ENCODE data around the gene TNS3.
A peak's percentile ranks its signal among the peaks of the same experiment; 100 is the strongest.

Gene TNS3

DNA sequence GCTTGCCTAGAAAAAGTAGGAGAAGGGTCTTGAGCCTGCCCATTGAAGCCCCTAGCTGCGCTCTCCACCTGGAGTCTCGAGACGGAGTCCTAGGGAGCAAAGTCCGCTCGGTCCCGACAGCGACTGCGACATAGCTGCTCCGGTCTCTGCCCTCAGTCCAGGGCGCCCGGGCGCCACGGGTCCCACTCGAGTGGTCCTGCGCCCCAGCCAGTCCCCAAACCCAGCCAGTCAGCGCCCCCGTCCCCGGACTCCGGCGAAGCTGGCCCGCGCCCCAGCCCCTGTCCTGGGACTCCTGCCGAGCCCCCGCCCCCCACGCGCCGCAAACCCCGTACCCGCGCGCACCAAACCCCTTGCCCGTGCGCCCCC lies 490 bp downstream of the TNS3 start:
- no peak for DNase-seq (ENCODE audit: low spot score)

DNA sequence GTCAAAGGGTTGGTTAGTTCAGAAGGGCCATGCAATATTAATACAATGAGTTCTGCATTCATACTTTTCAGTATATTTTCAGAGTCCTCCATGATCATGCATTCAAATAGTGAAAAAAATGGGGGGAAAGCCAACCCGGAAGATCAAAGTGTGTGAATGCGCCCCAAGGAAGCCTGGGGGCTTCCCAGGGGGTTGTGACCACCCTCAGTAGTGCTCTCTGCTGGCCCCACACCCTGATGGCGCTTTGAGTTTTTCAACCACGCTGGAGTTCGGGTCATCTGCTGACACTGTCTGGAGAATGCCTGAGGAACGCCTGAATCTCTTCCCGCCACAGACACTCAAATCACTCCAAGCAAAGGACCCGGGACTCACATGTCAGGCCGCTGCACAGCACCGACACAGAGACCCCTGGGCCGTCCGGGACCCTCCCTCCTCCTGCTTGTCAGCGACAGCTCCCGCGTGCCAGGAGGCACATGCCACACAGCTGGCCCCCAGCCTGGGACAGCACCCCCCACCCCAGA lies 1.0 kb downstream of the TNS3 start:
- DNase-seq (ENCODE audit: low spot score), result no peak

DNA sequence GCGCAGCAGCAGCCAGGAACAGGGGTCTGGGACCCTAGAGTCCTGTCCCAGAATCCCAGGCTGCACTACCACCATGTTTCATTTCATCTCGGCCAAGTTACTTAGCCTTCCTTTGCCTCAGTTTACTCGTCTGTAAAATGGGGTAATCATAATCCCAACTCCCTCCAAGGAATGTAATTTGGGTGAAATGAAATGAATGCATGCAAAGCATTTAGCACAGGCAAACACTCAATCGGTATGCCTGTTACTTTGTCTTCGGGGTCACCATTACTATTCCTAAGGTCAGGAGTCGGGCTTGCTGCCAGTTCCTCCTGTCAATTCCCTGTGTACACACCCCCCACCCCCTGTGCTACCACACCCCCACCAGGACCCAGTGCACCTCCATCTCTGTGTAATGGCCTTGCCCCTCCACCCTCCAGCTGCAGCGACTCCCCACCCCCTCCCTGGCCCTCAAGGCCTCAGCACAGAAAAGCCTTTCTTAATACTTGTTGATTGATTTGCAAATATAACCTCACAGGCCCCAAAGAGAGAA lies 1.7 kb downstream of the TNS3 start:
- no peak for DNase-seq (ENCODE audit: low spot score)

DNA sequence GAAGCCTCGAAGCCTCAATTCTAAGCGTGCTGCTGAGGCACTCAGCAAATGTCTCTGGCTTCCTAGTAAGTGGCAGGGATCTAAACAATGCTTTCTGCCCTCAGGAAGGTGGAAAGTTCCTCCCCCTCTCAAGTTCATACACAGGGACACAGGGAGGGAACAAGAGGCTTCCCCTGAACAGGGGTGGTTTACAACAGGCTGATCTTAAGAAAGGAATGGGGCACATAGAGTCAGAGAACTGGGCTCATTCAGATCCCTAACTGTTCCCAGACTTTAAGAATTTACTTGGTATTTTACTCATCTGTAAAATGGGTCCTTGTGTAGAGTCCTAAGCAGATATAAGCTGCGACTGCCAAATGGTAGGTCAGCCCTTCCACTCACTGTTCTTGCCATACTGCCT lies 2.5 kb downstream of the TNS3 start:
- DNase-seq (ENCODE audit: low spot score), result no peak

DNA sequence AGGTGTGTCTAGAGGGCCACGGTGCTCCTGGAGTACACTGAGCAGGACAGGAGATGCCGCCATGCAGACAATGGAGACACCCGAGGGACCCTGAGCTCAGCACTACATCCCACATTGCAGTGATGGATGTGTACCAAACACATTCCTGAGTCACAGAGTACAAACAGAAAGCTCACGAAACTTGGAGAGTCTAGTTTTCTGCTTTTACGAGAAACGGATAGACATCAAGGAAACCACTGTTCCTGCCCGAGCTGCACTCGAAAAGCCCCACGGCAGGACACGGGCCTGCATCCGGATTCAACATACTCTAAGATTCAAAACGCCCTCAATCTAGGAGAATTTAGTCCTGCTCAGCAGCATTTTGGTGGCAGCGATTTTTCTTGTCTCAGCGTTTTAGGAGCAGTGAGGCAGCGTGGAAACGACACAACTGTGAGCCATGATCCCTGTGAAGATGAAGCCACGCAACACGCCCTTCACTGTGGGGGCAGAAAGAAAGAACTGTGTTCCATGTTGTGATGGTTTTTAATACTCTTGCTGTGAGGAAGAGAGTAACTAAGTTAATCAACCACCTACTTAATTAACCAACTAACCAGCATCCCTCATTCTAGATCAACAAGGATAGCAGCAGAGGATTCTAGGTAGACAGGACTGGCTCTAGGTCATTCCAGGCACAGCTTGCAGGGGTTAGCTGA lies 3.2 kb downstream of the TNS3 start:
- DNase-seq (ENCODE audit: low spot score), result peak; percentile 77

DNA sequence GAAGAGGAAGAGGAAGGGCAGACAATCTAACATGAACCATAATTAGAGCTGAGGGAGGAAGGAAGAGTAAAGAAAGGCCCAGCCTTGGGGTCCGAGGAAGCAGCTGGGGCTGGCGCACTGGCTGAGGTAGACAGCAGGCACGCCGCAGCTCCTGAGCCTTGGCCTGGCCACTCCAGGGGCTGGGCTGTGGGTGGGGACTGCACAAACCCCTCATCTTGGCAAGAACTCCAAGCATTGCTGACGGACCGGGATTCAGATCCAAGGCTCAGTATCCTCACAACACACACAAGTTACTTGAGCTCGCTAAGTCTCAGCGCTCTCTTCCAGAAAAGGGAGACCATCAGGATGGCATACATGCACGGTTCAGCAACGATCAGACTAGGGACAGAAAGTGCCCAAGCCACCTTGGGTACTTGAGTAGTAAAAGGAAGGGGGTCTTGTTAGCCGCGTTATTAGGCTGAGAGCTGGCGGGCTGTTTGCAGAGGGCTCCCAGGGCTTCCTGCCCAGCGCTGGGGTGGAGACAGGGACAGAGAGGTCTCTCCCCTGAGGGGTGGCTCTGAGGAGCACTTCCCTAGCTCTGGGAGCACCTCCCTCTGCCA lies 4.5 kb downstream of the TNS3 start:
- no peak for DNase-seq (ENCODE audit: low spot score)

DNA sequence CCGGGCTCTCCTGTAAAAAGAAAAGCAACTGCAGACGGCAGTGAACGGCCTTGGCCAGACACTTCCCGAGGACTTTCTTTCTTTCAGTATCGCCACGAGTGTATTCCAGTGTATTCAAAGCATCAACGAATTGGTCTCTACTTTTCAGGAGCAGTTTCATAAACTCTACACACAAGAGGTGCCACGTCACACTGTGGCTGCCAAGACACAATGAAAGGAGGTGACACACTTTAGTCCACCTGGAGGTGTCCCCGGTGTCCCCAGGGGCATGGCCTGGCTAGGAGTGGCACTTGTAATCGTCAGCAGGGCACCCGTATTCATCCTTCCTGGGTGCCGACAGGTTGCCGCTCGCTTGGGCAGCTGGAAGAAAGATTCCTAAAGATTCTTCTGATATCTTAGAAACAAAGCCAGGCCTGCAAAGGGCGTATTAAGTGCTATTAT lies 5.0 kb downstream of the TNS3 start:
- no peak for DNase-seq (ENCODE audit: low spot score)

DNA sequence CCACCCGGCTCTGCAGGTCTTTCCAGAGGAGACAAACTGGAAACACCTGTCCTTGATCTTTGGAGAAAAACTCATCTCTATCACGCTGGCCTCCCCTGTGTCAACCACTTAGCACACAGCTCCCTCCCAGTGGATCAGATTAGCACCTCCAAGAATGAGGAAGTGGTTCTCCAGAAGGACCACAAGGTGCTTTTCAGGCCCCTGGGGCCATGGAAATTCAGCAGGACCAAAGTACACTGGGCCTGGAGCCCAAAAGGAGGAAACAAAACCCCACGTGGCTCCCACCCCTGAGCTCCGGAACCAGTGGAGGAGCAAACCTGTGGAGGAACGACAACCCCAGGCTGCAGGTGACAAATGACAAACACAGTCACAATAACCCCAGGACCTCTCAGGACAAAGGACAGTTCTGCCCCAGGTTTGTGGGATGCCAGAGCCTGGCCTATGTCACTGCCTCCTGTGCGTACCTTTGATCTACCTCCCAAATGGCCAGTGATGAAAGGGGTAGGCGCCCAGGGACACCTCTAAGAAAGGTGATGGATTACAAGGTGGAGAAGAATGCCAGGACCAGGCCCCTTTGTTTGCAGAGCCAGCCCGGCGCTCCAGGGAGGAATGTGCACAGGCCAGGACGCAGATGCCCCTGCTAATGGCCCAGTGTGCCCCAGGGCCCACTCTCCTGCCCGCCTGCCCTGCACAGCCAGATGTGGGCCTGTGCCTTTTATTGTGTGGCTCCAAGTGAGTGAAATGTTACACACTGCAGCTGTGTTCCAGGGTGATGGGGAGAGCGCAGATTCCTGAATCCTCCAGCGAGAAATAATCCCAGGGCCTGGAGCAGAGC lies 5.7 kb downstream of the TNS3 start:
- DNase-seq (ENCODE audit: low spot score), result no peak

DNA sequence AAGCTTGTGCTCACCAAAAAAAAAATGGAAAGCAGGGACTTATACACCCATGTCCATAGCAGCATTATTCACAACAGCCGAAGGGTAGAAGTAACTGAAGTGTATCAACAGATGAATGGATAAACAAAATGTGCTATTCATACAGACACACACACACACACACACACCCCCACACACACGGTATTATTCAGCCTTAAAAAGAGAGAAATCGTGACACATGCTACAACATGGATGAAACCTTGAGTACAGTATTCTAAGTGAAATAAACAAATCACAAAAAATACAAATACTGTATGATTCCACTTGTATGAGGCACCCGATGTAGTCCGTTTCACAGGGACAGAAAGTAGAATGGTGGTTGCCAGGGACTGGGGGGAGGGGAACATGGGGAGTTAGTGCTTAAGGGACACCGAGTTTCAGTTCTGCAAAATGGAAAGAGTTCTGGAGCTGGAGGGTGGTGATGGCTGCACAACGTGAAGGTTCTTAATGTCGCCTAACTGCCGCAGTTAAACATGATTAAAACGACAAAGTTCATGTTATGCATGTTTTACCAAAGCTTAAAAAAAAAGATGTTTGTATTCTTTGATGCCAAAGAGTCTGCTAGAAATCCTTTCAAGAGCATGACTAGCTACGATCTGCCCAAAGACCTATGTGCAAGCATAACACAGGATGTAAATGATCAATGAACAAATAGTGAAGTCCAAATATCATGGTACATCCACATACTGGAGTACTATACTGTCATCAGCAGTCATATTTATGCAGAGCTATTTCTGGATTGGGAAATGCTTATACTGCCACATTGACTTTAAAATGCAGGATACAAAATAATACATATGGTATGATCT lies 7.2 kb downstream of the TNS3 start:
- DNase-seq (ENCODE audit: low spot score), result no peak

DNA sequence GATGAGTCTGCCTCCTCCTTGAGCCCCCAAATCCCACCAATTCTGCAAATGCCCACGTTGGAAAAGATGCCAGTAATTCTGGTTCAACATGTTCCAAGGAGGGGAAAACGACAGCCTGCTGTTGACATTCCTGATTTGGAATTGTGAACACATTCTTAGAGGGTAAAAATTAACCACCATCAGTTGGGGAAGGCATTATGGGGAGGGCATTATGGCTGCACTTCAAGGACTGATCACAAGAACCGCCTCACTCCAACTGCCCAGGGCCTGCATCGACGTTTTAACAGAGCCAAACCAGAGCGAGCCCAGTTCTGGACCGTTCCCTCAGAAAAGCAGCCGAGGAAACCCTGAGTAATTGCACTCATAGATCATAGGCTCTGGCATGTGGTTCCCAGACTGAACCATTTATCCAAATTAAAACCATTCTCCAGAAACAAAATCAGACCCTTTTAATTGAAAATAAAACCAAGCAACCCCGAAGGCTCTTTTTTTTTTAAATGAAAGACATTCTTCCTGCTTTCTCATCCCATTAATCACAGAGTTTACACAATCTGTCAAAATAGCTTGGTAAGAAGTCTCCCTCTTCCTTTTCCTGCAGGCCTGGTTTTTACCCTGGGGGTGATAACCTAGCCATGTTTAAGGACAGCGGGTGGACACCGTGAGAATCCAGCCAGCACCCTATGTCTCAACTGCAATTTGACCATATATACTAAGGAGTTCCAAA lies 8.0 kb downstream of the TNS3 start:
- DNase-seq (ENCODE audit: low spot score), result no peak

DNA sequence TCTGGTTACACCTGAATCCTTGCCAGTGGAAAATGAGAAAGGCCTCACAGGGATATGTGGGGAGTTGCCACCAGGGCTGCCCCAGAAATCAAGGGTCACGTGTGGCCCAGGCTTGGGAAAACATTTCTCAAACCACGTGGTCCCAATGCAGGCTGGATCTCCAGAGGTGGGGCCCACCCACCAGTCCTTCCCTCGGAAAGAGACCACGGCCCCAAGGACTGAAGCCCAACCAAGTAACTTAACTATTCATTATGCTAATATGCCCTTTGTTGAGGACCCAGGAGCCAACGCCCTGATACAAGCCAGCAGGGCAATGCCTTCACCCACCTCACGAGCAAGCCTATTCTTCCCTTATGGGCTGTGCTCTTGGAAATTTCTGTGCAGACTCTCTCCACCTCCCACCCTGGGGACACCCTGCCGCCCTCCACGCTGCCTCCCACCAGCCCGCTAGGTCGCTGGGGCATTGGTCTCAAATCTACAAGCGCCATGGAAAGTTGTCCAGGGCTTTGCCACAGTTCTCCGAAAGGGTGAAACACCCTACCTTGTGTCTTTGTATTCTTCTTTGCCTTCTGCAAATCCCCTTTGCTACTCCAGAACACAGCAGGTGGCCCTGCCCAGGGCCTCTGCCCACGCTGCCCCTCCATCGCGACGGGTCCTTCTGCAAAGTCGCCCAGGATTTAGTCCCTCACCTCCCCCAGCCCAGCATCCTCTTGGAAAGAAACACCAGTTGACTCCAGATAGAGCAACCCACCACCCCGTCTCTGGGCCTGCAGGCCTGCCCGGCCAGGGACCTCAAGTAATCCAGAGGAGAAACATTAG lies 8.8 kb downstream of the TNS3 start:
- DNase-seq (ENCODE audit: low spot score), result no peak

DNA sequence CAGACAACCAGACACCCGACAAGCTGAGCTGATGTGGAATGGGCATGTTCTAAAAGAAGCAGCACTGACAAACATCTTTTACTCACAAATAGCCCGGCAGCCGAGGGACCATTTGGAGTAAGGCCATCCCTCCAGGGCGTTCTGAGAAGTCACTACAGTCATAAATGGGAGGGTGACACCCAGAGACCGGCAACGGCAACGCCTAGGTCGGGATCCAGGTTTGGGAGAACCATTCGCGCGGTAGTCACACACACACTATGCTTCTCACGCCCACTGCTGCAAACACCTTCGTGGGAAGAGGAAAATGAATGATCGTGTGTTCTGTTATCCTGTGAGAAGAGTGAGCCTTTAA lies 9.8 kb downstream of the TNS3 start:
- no peak for DNase-seq (ENCODE audit: low spot score)

DNA sequence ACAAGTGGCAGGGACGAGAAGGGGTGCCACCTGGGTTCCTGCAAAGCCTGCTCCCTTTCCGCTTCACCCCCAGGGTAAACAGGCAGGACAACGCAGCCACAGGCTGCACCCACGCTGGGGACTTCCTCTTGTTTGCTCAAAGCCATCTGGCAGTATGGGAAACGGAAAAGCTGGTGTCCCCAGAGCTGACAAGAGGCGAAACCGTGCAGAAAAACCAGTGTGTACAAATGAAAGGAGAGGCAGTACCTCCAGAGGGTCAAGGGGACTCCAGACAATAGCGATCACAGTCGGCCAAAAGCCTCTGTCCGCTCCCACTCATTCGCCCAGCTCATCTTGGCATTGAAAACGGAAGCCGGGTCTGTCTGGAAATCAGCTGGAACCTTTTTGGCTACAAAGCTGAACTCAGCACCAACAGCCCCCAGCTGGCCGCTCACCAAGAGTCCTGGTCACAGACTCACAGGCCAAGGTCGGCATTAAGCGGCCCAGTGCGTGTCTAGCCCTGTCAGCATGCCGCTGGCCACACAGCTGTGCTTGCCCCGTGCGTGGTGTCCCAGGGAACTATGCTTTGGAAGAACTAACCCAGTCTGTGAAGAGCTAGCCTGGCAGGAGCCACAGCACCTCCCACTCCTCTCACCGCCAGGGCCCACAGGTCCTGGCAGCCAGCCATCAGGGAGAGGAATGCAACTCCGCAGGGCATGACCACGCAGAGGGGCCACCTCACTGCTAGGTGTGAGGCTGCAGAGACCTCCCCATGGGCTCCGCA lies 10.4 kb downstream of the TNS3 start:
- DNase-seq (ENCODE audit: low spot score), result peak; percentile 81

DNA sequence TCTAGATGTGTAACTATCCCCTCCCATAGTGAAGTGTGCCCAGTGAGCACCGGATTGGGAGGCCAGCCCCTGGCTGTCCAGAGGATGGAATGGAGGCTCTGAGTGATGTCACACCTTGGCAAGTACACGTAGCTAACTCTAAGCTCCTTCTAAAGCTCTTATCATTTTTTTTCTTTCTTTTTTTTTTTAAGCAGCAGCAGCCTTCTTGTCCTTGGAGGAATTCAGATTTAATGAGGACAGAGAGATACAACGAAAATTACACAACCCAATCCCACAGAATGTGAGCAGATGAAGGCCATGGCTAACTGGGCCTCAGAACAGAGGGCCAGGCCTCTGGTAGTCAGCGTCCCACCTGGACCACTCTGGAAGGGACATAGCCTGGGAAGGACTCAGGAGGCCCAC lies 11.3 kb downstream of the TNS3 start:
- no peak for DNase-seq (ENCODE audit: low spot score)

DNA sequence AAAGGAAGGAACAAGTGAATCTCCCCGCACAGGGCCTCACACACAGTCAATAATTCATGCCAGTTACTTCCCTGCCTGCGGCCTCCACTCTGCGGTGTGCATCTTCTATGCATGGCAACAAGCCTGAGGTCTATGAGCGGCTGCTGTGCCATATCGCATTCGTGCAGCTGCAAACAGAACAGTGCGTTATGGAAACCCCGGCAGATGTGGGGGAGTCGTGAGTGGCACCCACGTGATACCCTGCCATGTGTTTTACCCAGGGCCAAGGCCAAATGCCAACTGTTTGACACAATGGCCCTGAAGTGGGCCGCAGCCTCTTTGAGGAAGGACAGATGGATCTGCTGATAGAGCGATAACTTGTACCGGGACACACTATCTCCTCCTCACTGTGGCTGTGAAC lies 13.4 kb downstream of the TNS3 start:
- DNase-seq (ENCODE audit: low spot score), result no peak

DNA sequence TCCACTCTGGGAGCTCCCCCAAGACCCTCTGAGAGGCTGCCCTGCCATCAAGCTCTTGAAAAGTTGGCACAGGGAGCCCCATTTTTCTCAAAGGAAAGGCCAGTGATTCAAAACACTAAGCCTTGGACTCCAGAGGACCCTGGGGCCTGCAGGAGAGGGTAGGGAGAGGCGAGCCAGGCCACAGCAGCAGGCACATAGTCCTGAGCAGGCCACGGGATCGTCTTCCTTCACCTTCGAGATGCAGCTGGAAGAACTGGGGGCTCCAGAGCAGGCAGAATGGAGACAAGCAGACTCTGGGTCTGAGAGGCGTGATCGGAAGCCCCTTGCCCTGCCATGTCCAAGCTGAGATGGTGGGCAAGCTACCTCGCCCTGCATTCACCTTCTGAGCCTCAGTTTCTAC lies 13.9 kb downstream of the TNS3 start:
- DNase-seq (ENCODE audit: low spot score), result no peak

DNA sequence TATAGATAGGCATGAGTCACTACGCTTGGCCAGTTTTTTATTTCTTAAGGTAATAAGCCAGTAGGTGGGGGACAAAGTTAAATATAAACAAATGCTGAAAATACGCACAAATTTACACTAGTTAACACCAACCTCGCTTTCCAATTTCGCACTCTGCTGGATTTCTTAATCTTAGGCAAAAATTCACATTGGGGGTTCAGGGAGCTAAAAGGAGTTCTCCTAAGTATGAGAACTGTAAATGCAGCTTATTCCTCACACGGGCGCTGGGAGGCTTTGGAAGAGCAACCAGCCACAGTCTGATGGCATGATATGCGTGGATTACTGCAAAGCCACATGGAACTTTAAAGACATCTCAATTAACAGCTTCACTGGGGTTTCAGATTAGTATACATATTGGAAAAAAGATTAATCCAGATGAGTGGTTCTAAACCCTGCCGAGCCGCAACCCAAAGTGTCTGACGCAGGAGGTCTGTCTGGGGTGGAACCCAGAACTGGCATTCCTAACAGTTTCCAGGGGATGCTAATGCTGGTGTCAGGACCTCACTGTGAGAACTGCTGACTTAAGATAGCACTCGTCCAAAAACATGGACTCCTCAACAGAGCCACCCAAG lies 16.2 kb downstream of the TNS3 start:
- no peak for DNase-seq (ENCODE audit: low spot score)

DNA sequence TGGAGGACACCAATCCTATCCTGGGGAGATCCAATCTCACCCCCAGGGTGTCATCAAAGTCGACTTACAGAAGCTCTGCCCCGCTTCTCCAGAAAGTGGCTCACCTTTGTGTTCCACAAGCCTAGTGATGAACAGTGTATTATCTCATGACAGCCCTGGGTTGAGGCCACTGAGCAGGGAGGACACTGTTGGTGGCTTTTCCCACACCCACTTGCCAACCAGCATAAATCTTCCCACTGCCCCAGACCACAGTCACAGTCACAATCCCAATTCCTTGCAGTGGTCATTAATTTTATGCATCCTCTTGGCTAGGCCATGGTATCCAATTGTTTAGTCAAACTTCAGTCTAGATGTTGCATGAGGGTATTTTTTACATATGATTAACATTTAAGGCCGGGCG lies 18.4 kb downstream of the TNS3 start:
- no peak for DNase-seq (ENCODE audit: low spot score)

Measured in kidney capillary endothelial cell (primary cell).